Activated naive CD4-positive, alpha-beta T cell (primary cell): ENCODE measurements around the gene NT5E.
"Not testable (repeated sequence)": the region's sequence is repeated elsewhere in the genome, so short reads cannot be mapped to it uniquely, and the experiment has no call there.

Experiments
- DNase-seq, 4 experiments: peaks; one replicate each; lab custom pipeline; 2025; lab: John Stamatoyannopoulos, UW

NT5E gene

DNA sequence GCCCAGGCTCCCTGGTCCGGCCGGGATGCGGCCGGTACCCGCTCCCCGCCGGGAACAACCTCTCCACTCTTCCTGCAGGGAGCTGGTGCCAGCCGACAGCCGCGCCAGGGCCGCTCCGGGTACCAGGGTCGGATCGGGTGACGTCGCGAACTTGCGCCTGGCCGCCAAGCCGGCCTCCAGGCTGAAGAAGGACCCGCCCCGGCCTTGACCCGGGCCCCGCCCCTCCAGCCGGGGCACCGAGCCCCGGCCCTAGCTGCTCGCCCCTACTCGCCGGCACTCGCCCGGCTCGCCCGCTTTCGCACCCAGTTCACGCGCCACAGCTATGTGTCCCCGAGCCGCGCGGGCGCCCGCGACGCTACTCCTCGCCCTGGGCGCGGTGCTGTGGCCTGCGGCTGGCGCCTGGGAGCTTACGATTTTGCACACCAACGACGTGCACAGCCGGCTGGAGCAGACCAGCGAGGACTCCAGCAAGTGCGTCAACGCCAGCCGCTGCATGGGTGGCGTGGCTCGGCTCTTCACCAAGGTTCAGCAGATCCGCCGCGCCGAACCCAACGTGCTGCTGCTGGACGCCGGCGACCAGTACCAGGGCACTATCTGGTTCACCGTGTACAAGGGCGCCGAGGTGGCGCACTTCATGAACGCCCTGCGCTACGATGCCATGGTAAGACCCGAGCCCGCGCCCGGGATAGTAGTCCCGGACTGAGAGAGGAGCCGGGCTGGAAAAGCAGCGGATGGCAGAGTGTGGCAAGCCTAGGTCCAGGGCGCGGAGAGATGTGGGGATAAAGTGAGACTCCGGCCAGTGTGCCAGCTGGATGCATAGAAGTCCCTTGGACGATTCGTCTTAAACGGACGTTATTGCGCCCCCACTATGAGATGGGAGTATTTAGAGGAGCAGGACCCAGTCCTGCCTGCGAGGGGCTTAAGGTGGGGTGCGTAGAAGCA is at the start of gene NT5E:
Gene NT5E (plus strand): TSS at position 266 of the 942 bp plus-strand sequence. CDS start 57 bp downstream, at position 323.
- DNase-seq = peak in 2 of 4 experiments; percentile 21 to 22

DNA sequence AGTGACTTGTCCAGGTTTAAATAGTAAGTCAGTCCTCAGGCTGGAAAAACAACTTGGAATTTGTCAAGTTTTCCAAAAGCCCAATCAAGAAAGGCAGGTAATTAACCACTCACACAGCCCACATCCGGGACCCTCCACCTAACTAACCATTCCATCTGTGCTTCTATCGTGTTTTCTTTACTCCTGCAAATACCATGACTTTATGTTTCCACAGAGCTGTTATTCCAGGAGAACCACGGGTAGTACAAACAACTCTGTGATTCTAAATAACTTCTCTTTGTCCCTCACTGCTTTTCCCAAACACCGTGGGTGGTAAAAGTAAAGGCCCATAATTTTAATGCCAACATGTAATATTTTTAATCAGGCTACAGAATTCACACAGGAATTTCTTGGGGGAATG is 49.6 kb upstream of the NT5E start:
- no peak for DNase-seq

DNA sequence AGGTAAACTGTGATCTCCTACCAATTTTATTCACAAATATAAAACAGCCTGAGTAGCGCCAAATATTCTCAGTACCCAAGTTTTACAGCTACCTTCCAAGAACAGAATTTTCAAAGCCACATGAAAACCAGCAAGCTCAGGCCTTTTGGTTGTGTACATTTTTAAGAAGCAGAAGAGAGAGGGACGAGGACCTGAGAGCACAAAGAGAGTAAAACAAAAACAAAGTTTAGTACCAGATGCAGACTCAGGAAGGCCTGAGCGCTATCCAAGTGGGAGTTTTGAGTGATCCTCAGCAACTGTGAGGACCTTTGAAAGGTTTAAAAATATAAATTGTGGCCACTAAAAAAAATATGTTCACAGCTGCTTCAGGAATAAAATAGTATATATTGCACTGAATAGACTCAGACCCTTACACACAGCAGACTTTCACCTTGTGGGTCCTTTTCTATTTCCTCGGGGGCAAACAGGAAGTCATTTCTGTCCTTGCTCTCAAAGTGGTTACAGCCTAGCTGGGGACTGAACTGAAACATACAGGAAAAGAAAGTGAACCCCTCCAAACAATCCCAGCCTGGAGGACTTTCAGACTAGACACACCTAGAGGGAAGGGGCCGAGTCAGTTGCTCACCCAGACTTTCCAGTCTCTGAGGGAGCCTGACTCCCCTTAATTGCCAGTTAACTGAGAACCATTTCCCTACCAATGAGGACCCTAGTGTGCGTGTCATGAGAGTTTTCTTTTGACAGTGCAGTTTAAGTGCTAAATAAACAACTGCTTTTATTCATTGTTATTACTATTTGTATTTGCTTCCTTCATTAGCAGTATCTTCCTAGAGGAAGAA is 48.5 kb upstream of the NT5E start:
- DNase-seq = no peak

DNA sequence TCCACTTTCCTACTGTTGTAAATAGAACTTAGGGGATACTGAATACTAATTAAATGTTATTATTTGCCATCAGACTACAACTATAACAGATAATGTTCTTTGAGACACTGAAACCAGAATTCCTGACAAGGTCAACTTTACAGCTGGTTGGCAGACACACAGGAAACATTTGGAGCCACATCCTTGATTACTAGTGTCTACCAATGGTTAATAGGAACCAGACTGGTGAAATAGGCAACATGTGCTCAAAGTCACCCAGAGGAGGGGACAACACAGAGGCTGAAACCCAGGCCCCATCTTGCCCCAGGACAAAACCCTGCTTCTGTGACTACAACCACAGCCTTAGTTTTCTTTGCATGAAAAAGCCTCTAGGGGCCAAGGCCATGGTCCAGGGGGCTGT is 47.8 kb upstream of the NT5E start:
- no peak for DNase-seq

DNA sequence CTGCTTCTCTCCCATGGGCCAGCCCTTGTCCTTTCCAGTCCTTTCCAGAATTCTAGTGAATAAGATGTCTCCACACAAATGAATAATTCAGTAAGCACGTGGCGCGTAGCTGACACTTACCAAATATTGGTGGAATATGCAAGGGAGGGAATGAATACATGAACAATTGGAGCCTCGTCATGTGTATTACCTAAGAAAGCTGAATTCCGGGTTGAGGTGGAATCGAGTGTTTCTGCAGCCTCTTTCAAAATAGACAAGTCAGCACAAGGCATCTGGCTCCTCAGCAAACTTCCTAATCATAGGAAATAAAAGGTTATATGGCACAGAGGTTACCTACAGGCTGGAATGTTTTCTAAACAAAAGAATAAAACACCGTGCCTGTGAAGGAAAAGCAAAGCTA is 47.0 kb upstream of the NT5E start:
- DNase-seq = no peak

DNA sequence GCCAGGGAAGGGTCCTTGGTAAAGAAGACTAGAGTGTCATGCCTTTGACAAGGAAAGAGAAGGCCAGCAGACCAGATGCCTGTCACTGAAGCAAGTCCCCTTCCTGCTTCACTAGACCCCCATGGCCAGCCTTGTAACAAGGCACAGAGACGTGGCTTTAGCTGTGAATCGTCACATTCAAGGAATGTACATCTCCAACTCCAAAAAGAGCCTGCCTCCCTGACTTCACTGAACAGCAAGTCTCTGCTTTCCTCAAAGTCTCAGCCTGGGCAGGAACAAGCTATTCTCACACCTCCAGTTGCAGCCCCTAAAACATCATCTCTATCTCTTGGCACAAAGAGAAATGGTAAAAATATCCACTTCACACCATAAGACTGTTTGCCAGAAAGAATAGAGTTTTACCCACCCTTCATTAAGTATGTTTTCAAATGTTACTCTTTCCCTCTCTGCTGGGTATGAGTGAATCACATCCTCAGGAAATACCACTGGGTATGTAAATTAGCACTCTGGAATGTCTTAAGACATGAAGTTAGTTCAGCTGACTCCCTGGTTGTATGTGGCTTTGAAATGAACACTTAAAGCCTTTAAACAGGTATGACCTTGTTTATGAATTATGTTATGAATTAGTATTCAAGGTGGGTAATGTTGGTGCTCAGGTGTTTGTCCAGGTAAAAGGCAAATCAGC is 46.4 kb upstream of the NT5E start:
- DNase-seq = no peak

DNA sequence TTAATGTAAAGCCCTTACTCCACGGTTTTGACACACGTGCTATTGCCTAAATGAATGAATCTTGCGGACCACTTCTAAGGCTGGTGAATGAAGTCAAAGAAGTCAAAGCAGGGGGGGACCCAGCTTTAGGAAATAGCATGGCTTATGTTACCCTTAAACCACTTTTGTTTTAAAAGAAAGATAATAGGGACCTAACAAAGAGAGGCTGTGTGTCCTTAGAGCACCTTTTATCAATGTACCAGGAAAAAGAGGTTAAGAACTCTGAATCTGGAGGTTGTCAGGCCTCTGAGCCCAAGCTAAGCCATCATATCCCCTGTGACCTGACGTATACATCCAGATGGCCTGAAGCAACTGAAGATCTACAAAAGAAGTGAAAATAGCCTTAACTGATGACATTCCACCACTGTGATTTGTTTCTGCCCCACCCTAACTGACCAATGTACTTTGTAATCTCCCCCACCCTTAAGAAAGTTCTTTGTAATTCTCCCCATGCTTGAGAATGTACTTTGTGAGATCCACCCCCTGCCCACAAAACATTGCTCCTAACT is 45.8 kb upstream of the NT5E start:
- not testable (repeated sequence) for DNase-seq

DNA sequence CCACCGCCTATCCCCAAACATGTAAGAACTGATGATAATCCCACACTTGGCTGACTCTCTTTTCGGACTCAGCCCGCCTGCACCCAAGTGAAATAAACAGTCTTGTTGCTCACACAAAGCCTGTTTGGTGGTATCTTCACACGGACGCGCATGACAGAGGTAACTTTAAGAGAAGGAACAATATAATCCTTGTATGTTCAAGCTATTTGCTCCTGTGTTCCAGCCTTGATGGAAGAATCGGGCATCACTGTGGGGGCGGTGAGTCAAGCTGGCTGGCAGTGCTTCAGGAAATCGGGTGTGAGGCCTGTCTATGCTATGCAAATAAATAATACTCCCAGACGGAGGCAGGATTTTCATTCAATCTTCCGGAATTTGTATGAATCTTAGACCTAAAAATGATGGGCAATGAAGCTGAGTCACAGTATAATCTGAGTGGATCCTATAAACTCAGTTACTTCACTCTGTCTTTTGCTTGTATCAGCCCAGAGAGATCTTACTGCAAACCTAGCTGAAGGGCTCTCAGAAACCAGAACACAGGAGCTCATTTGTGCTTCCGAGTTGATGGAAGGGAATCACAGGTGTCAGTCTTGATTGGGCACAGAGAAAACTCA is 45.2 kb upstream of the NT5E start:
- DNase-seq = no peak

DNA sequence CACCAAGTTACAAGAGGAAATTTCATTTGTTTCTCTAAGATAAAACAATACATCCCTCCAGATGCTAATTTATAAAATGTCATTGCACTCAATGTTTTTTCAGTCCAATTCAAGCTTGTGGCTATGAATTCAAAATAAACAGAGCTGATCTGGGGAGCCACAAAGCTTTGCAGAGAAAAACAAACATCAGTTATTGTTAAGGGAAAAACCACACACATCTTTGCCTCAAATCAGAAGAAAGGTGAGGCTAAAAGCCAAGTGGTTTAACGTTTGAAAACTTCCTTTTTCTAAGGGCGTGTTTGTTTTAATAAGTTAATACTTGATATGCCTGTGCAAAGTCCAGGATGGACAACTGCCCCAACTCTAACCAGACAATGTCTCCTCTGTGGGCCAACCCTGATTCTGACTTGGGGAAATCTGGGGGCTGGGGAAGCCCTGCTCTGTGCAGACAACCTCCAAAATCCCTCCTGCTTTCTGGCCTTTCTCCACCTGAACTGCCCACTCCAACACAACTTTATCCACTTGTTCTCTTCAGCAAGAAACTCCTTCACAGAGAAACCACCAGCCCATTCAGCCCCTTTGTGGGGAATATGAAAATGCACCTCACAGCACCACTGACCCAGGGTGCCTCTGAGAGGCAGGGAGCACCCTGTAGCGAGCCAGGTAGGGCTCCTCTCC is 44.6 kb upstream of the NT5E start:
- DNase-seq = no peak

DNA sequence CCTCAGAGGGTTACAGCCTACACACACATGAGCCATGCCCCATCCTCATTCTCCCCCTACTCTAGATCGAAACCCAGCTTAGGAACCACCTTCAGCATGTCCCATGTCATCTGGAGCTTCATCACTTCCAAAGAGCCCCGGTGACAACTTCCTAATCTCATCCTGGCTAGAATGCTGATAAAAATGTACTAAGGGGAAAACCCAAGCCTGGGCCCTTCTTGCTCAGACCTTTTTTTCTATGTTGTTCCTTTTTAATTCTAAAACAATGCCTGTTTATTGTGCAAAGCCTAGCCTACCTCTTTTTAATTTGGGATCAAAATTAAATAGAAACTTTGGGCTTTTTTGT is 44.1 kb upstream of the NT5E start:
- no peak for DNase-seq

DNA sequence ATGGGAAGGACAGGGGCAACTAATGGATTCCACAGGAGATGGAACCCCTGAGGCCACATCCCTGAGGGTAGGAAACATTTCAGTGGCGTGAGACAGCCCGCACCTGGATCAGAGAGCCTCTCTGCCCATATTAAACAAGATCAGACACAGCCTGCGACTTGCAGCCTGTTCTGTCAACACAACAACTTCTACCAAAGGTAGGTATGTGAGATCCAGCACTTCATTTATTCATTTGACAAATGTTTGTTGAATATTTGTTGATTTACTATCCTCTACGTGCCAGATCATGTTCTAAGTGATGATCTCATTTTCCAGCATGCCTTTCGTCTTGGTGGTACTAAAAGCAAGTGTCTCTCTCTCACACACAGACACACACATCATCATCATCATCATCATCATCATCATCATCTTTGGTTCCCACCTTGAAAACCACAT is 43.2 kb upstream of the NT5E start:
- DNase-seq = no peak

DNA sequence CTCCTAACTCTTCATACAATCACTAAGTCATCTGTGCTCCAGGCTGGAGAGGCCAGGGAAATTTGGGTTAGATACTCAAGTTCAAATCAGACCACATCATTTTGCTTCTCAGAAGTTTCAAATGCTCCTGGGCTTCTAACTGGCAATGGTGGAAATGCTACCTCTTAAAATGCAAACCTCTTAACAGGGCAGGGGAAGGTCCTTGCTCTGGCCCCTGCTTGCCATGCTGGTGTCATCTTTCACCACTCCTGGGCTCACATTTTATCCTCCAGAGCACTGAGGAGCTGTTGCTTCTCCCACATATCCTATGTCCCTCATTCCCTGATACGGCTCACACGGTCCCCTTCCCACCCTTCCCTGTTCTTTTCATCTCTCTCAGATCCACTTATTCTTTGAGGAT is 41.8 kb upstream of the NT5E start:
- DNase-seq = no peak

DNA sequence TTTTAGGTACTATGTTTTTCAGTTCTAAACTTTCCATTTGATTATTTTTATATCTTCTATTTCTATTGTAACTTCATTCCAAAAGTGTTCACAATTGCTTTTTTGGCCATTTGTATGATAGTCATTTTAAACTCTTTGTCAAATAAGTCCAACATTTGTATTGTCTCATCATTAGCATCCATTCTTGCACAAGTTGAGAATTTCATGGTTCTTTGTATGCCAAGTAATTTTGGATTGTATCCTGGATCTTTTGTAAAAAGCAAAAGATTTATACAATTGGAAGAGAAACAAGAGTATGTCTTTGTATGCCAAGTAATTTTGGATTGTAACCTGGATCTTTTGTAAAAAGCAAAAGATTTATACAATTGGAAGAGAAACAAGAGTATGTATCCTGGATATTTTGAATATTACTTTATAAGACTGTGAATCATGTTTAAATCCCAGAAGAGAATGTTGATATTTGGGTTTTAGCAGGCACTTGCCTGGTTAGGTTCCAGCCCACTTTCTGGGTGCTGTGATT is 36.9 kb upstream of the NT5E start:
- no peak for DNase-seq

DNA sequence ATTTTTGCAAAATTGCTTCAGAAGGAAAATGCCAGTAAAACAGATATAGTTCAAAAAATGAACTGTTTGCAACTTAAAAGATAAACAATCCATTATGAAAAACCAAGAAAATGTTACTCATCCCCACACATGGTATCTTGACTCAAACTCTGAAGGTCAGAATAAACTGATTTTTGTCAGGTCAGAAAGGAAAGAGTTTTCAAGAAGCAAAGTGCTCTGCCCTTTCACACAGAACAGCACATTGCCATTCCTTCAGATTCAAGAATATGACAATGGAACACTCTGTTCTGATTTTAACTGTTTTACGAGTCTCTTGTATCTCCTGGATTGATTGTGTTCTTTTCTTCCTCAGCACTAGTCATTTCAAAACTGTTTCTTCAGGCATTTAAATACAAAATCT is 33.8 kb upstream of the NT5E start:
- DNase-seq = no peak

DNA sequence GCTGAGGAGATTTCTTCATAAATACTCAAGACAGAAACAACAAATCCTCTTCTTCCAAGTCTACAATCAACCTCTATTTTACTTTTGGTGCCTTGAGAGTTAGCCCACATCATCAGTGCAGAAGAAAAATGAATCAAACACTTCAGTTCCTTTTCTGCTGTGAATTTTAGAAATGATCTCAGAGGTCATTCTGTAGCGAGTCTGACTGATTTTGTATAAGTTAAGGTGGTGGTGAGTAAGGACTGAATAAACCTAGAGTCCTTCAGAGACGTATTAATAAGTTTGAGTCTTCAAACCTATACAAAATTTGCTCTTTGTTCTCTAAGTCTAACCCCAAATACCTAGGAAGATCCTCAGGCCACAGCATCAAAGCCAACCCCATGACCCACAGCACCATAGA is 33.1 kb upstream of the NT5E start:
- DNase-seq = no peak

DNA sequence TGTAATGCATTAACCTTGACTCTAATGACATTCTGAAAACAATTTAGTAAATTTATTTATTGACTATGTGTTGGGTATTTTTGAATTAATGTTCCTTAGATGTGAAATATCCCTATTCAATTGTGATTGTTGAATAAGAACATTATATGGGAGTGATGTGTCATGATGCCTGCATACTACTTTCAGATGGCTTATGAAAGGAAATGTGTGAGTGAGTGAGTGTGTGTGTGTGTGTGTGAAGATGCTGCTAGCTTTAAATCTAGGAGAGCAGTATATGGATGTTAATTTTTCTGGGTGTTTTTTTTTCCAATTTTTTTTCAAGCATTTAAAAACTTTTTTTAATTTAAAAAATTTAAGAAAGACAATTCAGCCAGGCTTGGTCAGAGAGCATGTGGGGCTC is 32.5 kb upstream of the NT5E start:
- no peak for DNase-seq

DNA sequence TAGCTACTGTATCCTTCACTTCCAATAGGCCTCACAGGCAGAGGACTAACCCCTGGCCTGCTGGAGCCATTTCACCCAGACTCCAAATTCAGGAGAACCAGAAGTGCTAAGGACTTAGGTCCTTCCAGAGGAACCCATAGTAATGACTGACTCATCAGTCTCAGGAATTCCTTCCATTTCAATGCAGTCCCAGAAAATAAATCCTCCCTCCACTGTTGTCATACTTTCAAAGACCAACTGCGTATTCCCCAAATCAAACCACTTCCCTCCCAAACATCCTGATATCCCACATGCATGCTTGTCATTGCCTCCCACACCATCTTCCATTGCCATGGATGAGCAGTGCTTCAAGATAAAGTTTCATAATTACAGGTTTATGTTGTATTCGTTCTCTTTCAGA is 31.8 kb upstream of the NT5E start:
- DNase-seq = no peak

DNA sequence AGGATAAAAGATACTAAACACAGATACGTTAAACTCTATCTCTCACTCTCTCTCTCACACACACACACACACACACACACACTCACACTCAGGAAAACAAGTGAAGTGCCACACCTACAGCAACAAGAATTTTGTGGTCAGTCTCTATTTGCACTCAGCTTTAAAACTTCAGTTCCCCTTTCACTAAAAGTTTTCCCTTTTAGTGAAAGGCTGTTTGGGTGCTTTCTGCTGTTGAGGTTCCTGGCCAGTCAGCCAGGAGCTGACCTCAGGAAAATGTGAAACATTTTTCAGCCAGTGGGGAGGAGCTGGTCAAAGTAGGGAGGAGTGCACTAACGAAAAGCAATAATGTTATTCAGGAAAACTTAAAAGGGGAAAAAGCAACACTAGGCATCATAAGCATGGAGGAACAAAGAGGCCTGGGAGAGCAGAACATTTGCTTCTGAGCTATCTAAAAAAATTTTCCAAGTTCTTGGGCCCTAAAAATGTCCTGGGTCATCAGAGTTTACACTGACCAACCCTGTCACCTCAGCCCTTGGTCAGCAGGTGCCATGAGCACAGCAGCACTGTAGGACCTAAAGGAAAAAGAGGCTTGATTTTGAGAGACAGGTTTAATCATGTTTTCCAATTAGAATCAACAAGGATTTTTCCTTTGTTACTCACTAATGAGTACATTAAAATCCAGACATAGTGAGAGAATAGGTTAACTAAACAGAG is 30.7 kb upstream of the NT5E start:
- no peak for DNase-seq

DNA sequence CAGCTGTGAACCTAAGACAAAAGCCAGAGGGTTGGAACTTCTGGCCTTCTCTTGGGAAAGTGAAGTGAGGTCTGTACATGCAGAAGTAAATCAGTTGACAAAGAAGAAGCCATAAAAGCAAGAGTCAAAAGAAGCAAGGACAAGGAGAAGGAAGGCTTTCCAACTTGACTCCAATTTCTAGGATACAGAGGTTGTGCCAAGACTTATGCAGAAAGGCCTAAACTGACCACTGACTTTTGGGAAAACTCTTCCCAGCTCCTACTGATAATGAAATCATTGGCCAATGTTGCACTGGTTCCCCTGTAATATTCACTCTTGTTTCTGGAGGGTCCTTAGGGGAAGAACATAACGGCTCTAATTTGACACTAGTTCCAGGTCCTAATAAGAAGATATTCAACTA is 29.3 kb upstream of the NT5E start:
- no peak for DNase-seq

DNA sequence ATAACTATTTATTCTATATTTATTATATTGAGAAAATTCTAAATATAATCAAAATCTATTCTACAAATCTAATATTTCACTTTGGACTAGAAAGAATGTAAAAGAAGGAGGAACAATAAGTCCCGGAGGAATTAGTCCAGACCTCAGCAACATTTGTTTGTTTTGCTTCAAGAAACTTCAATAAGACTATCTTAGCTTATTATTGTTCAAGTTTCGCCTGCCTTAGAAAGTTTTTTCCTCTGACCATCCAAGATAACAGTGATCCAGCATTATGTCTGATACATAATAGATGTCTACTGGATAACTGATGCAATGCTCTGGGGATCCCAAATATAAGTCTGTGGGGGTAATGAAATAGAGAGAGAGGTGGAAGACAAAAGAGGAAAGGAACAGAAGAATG is 28.7 kb upstream of the NT5E start:
- no peak for DNase-seq
